AG09309 (cell line): ENCODE measurements around the gene PPIL1.

Experiments used
- DNase-seq: peaks from one replicate; pipeline ENCODE4 v3.0.0-alpha.2; 2010; ENCODE audit warnings: low read depth
- H3K4me3 ChIP-seq: 2 replicates; pipeline ENCODE4 v1.5.1; 2011; ENCODE audit warnings: mild to moderate bottlenecking, low read depth, low read length, moderate library complexity; ENCODE audit not compliant: control insufficient read depth
- CTCF ChIP-seq: IDR thresholded peaks from 2 replicates; pipeline ENCODE4 v1.5.1; 2011; ENCODE audit warnings: mild to moderate bottlenecking, low read depth, low read length, inconsistent platforms; ENCODE audit not compliant: insufficient read depth, control insufficient read depth; ENCODE audit errors: missing control alignments

PPIL1 gene

DNA sequence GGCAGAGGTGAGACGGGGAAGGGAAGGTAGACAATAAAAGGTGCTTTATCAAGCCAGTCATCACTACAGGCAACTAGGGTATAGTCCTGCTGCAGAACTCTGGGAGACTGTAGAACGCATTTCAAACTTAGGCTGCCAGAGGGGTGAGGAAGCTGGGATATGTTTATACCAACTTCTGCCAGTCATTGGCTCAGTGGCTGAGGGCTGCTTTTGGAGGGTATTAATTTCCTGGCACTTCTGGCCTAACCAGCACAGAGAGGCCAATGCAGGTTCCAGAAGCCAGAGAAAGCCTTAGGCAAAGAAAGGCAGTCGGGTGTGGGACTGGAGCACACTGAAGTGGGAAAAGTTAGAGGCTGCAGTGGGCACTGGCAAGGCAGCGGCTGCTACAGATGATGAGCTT, 31.4 kb downstream of the PPIL1 start:
- no peak for TF ChIP-seq CTCF
- H3K4me3 ChIP-seq = no peak overlapping the region
- no peak for DNase-seq

GRCh38 chr6:36841756-36842155, 32.8 kb downstream of the PPIL1 start:
- no peak for TF ChIP-seq CTCF
- no peak overlapping the region for H3K4me3 ChIP-seq
- no peak for DNase-seq

DNA sequence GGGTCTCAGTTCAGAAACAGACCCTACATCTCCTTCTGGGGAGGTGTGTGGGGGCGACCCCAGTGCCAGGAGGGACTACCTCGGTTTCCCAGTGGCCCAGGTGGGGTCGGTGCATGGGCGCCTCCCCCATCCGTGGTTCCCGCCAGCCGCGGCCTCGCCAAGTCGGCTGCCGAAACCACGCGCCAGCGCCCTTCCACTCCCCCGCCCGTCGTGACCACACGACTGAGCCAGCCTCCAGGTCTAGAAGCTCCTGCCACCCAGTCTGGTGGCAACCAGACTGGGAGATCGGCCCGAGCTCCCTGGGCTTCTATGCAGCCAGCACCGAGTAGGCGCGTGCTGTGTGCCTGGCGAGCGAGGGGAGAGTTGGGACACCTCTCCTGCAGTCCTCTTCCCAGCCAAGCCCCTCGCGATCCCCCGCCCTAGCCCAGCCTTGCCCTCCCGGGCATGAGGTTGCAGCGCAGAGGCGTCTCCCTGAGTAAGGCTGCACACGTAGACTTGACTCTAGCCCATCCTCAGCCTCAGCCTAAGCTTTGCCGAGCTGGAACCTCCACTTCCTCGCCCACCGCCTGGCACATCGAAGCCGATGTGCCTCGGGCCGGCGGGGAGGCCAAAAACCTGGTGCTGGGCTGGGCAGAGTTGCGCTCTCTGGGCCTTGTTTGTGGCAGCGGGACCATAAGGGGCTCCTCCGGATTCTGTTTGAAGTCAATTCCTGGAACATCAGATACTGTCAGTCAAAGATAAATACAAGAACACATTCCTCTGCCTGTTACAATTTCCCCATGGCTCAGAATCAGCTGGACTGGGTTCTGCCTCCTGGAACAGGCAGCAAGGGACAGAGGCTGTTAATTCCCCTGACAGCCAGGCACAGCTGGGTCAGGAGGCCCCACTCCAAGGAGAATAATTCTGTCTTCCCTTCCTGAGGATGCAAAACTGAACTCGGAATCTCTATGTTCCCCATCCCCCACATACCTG, 33.9 kb downstream of the PPIL1 start:
- H3K4me3 ChIP-seq = peak overlapping the region; percentile 47
- TF ChIP-seq CTCF = no peak
- DNase-seq = no peak

DNA sequence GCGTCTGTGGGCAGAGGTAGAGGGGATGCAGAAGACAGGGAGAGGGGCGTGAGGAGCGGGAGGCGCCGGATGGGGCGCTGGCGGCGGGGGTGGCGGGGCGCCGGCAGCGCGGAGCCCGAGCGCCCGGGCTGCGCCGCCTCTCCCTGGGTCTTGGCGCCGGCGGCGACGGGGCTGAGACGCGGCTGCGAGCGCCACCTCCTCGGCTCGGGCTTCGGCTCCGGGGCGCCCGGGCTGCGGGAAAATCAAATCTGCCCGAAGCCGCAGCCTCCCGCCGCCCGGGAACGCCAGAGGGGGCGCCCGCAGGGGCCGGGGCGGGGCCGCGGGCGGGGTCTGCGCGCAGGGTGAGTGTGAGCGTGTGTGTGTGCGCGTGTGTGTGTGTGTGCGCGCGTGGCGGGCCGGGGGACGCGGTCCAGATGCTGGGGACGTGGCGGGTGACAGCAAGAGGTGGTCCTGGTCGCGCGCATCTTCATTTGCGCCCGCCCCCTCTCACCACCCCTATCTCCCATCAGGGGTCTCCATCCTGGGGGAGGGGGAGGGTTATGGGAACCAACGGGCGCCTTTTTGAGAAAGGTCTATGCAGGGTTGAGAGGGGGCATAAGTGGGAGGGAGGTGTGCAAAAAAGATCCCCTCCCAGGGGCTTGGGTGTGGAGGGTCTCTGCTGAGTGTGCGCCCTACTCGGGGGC, 34.7 kb downstream of the PPIL1 start:
- DNase-seq = no peak
- H3K4me3 ChIP-seq = peak overlapping the region; percentile 47
- TF ChIP-seq CTCF = no peak

- H3K4me3 ChIP-seq = peak within 1 kb of the TSS; percentile 47
- DNase-seq = no peak
- no peak for TF ChIP-seq CTCF
Observed at GRCh38 chr6:36838896-36839748, 35.5 kb downstream of the PPIL1 start, which contains the start of gene CPNE5. Gene CPNE5 (minus strand): TSS chr6:36839444. CDS start chr6:36839377, 67 bp downstream.

DNA sequence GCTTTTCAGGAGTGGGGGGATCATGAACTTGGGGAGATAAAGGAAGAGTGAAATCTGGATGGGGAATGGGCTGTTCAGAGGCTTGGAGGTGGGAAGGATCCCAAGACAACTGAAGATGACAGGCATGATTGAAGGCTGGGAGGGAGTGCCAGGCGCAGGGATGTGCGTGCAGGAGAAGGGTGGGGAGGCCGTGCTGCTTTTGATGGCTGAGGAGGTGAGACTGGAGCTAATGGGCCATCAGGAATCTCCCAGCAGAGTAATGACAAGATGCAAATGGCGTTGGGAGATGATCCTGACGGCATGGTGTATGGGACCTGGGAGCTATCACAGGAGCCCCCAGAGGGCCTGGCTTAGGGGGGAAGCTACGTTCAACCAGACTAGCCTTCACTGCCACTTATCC, 36.9 kb downstream of the PPIL1 start:
- no peak for TF ChIP-seq CTCF
- DNase-seq = no peak
- no peak overlapping the region for H3K4me3 ChIP-seq
